IPS-11a (cell line): Measurements from ENCODE around the gene MAP3K4.

Experiments used
- H3K4me3 ChIP-seq: one replicate; pipeline ENCODE4 v1.5.1; 2013; ENCODE audit warnings: low read depth, low read length, control low read depth

MAP3K4 gene

GRCh38 chr6:161037873-161038228 is 46.3 kb downstream of the MAP3K4 start:
- H3K4me3 ChIP-seq: no peak overlapping the region

- H3K4me3 ChIP-seq: no peak overlapping the region
Observed at GRCh38 chr6:161038229-161039031, 46.9 kb downstream of the MAP3K4 start.

DNA sequence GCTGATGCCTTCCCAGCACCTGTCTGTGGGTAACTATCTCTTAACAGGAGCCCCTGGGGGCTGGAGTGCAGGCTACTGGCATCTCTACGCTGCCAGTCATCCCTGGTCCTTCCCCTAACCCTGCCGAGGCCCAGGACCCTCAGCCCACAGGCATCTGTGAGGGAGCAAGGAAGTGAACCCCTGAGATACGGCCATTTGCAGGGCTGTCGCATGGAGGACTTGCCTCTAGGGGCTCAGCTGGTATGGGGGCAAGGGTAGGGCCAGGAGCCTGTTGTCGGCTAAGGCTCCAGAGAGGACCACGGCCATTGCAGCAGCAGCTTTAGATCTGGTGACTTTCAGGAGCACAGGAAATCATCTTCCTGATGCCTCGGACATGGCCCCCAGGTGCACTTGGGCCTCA is 49.7 kb downstream of the MAP3K4 start:
- no peak overlapping the region for H3K4me3 ChIP-seq

- H3K4me3 ChIP-seq: no peak overlapping the region
Observed at GRCh38 chr6:161044335-161044734, 52.8 kb downstream of the MAP3K4 start.

GRCh38 chr6:161048641-161049040 is 57.1 kb downstream of the MAP3K4 start:
- H3K4me3 ChIP-seq: no peak overlapping the region

DNA sequence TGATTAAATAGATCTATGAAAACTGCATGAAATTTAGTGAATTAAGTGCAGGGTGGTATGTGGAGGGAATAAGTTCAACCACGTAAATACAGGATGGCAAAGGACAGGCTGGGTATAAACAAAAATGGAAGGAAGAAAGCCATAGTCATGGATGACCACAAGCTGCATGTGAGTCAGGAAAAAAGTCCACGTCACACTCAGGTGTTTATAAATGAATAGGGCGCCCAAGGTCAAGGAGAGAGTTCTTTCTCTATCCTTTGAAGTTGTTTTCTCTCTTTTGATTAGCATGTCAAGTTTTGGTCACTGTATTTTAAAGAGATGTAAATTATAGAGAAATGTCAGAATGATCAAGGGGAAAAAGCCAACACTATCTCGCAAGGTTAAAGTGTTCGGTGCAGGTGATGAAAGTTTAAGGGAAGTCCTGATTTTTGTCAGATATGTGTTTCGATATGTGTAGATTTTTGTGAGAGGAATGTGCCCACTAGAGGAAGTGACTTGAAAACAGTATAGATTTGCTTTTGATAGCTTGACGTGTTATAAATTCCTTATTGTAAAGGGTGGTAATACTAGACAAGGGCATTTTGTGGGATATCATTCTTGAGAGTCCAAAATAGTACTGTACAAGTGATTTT is 58.7 kb downstream of the MAP3K4 start:
- no peak overlapping the region for H3K4me3 ChIP-seq

DNA sequence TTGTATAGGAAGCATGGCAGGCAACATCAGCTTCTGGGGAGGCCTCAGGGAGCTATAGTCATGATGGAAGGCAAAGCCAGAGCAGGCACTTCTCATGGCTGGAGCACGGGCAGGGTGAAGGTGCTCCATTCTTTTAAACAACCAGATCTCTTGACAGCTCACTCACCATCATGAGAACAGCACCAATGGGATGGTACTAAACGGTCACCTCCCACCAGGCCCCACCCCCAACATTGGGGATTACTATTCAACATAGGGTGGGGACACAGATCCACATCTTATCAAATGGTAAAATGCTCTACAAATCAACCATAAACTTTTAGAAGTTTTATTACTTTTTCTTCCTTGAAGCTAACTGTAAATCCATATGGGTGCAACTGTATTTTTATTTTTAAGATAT is 61.5 kb downstream of the MAP3K4 start:
- H3K4me3 ChIP-seq: no peak overlapping the region

GRCh38 chr6:161054876-161055275 is 63.3 kb downstream of the MAP3K4 start:
- H3K4me3 ChIP-seq: no peak overlapping the region

GRCh38 chr6:161056451-161056850 is 64.9 kb downstream of the MAP3K4 start:
- no peak overlapping the region for H3K4me3 ChIP-seq

- no peak overlapping the region for H3K4me3 ChIP-seq
Observed at GRCh38 chr6:161057103-161058091, 65.8 kb downstream of the MAP3K4 start.

DNA sequence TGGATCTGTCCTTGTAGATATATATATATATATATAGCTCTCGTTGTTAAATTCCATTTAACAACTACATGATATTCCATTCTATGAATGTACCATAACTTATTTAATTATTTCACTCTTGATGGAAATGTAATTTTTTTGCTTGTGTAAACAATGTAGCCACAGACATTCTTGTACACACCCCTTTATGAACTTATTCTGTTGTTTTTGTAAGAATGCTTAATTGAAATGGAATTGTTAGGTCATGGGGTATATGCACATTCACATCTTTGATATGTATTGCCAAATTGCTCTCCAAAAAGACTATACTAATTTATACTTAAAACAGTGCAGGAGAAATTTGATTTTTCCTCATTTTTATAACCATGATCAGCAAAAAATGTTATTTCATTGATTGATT is 67.2 kb downstream of the MAP3K4 start:
- H3K4me3 ChIP-seq: no peak overlapping the region

DNA sequence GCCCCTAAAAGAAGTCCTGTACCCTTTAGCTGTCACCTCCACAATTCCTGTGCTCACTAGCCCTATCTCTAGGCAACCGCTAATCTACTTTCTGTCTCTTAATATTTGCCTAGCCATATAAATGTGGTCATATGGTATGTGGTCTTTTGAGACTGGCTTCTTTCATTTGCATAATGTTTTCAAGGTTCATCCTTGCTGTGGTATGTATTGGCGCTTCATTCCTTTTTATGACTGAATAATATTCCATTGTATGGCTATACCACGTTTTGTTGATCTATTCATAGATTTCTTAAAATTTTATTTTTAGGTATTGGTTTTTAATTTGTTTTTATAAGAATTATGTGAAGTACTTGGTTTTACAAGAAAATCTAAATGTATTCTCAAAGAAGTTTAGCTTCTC is 70.0 kb downstream of the MAP3K4 start:
- no peak overlapping the region for H3K4me3 ChIP-seq

DNA sequence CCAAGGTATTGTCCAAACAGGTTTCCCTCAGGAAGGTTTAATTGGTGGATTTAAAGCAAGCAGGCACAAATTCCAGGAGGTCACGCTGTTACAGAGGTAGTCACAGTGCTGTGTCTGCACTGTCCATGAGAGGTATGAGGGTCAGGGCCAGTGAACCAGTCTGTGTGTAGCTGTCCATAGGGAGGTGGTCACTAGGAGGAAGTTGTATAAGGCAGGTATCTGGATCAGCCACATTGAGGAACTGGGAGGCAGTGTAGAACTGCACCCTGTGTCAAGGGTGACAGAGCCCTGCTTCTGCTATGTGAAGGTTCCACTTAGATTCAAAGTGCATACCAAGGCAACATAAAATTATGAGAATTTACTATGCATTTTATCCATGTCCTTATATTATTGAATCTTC is 73.3 kb downstream of the MAP3K4 start:
- H3K4me3 ChIP-seq: no peak overlapping the region

GRCh38 chr6:161066511-161066910 is 74.9 kb downstream of the MAP3K4 start:
- no peak overlapping the region for H3K4me3 ChIP-seq

DNA sequence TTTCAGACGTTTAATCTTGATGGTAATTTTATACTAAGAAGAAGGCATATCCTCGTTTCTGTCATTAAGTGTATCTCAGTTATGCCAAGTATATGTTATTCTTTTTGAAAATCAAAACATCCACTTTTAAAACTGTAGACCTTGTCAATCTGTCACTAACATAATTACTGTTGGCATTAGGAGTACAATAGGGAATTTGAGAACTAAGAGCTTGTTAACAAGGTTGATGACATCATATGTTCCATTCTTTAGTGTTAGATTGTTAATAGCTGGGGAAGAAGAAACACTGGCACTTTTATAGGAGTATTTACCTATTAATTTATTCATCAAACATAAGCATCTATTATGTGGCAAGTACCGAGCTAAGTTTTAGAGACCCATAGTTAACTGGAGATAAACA is 76.2 kb downstream of the MAP3K4 start:
- no peak overlapping the region for H3K4me3 ChIP-seq

GRCh38 chr6:161068321-161068741 is 76.8 kb downstream of the MAP3K4 start:
- H3K4me3 ChIP-seq: no peak overlapping the region

DNA sequence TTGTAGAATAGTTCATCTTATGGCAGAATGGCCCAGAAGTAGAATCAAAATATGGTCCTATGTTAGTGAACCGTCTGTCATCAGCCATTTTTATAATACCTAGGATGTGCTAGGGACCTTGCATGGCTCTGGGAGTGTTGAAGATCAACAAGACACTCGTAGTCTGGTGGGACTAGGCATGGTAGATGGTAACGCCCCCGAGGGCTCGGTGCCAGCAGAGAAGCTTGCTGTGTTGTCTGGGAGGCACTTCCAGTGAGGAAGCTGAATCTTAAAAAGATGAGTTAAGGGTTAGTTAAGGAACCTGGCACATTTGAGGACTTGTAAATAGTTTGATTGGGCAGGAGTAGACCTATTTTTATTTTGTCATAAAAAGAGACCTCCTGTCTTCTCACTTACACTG is 82.4 kb downstream of the MAP3K4 start:
- no peak overlapping the region for H3K4me3 ChIP-seq

- H3K4me3 ChIP-seq: no peak overlapping the region
Observed at GRCh38 chr6:161074496-161075121, 83.0 kb downstream of the MAP3K4 start.

- H3K4me3 ChIP-seq: no peak overlapping the region
Observed at GRCh38 chr6:161076181-161076677, 84.7 kb downstream of the MAP3K4 start.

DNA sequence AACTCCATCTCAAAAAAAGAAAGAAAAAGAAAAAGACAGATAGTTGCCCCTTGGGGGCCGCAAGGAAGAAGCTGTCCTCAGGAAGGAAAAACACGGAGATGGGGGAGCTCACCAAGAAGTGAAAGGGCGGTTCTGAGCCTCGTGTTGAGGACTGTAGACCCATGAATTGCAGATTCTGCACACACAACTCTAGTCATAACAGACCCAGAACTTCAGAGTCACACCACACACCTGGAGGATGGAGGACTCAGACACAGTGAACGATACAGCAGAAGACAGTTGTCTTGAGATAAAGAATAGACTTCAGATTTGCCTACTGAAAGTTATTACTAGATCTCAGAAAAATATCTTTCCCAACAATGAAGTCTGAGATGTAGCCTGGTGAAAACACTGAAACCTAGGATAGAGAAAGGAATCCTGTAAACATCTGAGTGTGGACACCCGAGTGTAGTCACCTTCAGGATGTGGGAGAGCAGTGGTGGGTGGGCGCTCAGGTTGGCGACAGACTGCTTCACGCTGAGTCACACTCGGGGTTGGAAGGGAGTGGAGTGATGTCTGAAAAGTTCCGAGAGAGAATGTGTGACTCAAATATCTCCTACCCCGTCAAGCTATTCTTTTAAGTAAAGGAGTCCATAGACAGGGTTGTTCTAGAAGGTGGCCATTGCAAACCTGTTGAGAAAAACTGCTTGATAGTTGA is 88.1 kb downstream of the MAP3K4 start:
- H3K4me3 ChIP-seq: no peak overlapping the region
